K562 (cell line): ENCODE measurements around the gene TMEM234. TPM values are rescaled to one million over a fixed set of nuclear protein-coding genes. Genes with fewer than 3 reads are reported as not detected.

Experiments
- DNMT1 ChIP-seq: fragments of 450-650 bp; IDR thresholded peaks from 2 replicates; pipeline ENCODE4 v1.6.1; 2016; ENCODE audit warnings: antibody characterized with exemption, mild to moderate bottlenecking
- E2F1 ChIP-seq: sonication (generic); formaldehyde crosslinking; IDR thresholded peaks from 2 replicates; pipeline ENCODE4 v1.8.1; 2023; ENCODE audit warnings: mild to moderate bottlenecking, missing genetic modification reagents, moderate library complexity
- E2F6 ChIP-seq, 2 experiments: IDR thresholded peaks; 2 replicates each; pipeline ENCODE4 v1.6.1; 2011; ENCODE audit warnings: borderline replicate concordance in 1 of 2, control low read depth in 1 of 2, low read depth in 1 of 2, low read length in 1 of 2, mild to moderate bottlenecking in 1 of 2, mixed read lengths in 1 of 2, moderate library complexity in 1 of 2; ENCODE audit not compliant: insufficient read depth in 1 of 2, insufficient read length in 1 of 2, poor library complexity in 1 of 2, severe bottlenecking in 1 of 2; ENCODE audit errors: extremely low read depth in 1 of 2
- HMBOX1 ChIP-seq: sonication (generic); IDR thresholded peaks from 2 replicates; pipeline ENCODE4 v1.6.1; 2016
- MGA ChIP-seq: fragments of 450-650 bp; IDR thresholded peaks from 2 replicates; pipeline ENCODE4 v1.6.1; 2016; ENCODE audit warnings: mild to moderate bottlenecking, moderate library complexity
- WHSC1 ChIP-seq: IDR thresholded peaks from one replicate; pipeline ENCODE4 v1.6.1; 2012; ENCODE audit warnings: low read length, control low read depth, inconsistent platforms
- ZBTB49 ChIP-seq: sonication (generic); formaldehyde crosslinking; IDR thresholded peaks from 2 replicates; pipeline ENCODE4 v1.8.0; 2022; ENCODE audit warnings: missing genetic modification reagents, mild to moderate bottlenecking, borderline replicate concordance
- polyA plus RNA-seq, 8 experiments: library from polyadenylated mRNA; depleted of rRNA in 4 of 8; stranded (reverse) in 5 of 8; unstranded in 3 of 8; fragments of >200 nt; fragmentation: Nextera tagmentation in 2 of 8; fragmentation: Illumina TruSeq in 1 of 8; extraction: Ambion mirVana in 2 of 8; extraction: Trizol in 1 of 8; gene quantifications; 2 replicates each; pipeline versions ENCODE4 v1.2.1 to v1.2.3, GENCODE V29; 2011 to 2014; ENCODE audit warnings: inconsistent platforms in 1 of 8, missing spikeins in 1 of 8
- total RNA-seq, 7 experiments: library from RNA; depleted of rRNA in 6 of 7; stranded (reverse); fragments of >200 nt in 6 of 7; fragmentation: Illumina TruSeq in 2 of 7; extraction: Trizol in 2 of 7; gene quantifications; 2 replicates each; pipeline versions ENCODE4 v1.2.1 to v1.2.3, GENCODE V29; 2011 to 2021; ENCODE audit warnings: low replicate concordance in 1 of 7

Gene TMEM234
- total and polyA plus RNA-seq, 9 of the 15 experiments (the other 6 are each of a cell fraction or from before 2014, with no cell fraction given): 5.0 to 12.9 (median 7.6) TPM

GRCh38 chr1:32200226-32201010 is 21.7 kb downstream of the TMEM234 start, which contains the start of gene CCDC28B (continued):
- TF ChIP-seq HMBOX1 (no peak), DNMT1 (no peak), MGA (peak; percentile 99), ZBTB49 (CRISPR knock-in tag) (no peak), E2F6 (IDR thresholded peaks at IDR 0.05; ENCODE audit: borderline replicate concordance in 1 of 2, extremely low read depth in 1 of 2, insufficient read depth in 1 of 2, insufficient read length in 1 of 2, low read depth in 1 of 2, low read length in 1 of 2, poor library complexity in 1 of 2, severe bottlenecking in 1 of 2) (peak; percentile 97 to 98), WHSC1 (no peak), E2F1 (peak; percentile 42; the same call in 1 of the 2 replicates)
